NK-92 (cell line): Measurements from ENCODE around the gene PRMT2.

Experiments
- DNase-seq: peaks from one replicate; lab custom pipeline; 2025; ENCODE audit not compliant: unreplicated experiment; lab: John Stamatoyannopoulos, UW

Gene PRMT2

GRCh38 chr21:46635324-46636180 is at the start of gene PRMT2:
Gene PRMT2, plus strand, starts transcription at chr21:46635674. Its CDS starts 1,278 bp downstream, at chr21:46636952.
- DNase-seq: peak; percentile 77

- DNase-seq: no peak
Measured at GRCh38 chr21:46594276-46594675, 41.2 kb upstream of the PRMT2 start.

DNA sequence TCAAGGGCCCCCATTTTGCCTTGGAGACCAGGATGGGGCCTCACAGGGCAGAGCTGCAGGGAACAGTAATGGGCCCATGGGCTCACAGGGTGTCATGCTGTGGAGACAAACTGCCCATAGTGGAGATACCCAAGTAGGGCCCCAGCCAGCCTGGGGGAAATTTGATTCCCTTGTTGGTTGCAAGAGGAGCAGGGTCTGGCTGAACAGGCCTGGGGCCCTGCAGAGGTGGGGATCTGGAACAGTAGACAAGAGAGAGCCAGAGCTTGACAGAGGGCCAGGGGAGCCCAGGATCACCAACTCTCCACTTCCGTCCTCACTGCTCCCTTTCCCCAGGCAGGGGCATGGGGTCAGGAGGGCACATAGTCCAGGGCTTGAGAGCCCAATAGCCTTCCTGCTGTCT is 39.3 kb upstream of the PRMT2 start:
- DNase-seq: no peak

- no peak for DNase-seq
Measured at GRCh38 chr21:46597031-46597430, 38.4 kb upstream of the PRMT2 start.

DNA sequence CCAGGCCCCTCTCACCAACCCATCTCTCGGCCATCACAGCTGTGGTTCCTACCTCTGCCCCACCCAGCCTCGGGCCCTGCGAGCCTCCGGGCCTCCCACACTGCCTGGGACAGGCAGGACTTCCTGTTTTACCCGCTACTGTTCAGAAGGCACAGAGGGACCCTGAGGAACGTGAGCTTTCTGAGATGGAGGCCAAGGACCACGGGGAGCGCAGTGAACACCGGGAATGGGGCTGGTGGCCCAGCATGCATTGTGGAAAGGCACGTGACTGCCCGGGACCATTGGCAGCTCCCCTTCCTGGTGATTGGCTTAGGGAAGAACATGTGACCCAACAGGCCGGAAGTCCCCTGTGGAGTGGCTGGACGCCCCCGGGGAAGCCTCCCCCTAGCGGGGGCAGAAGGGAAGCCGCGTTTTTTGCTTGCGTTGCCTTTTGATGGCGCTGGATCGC is 37.6 kb upstream of the PRMT2 start:
- DNase-seq: no peak

- no peak for DNase-seq
Measured at GRCh38 chr21:46598581-46599572, 36.6 kb upstream of the PRMT2 start.

- no peak for DNase-seq
Measured at GRCh38 chr21:46600305-46600704, 35.2 kb upstream of the PRMT2 start.

- no peak for DNase-seq
Measured at GRCh38 chr21:46600978-46601377, 34.5 kb upstream of the PRMT2 start.

DNA sequence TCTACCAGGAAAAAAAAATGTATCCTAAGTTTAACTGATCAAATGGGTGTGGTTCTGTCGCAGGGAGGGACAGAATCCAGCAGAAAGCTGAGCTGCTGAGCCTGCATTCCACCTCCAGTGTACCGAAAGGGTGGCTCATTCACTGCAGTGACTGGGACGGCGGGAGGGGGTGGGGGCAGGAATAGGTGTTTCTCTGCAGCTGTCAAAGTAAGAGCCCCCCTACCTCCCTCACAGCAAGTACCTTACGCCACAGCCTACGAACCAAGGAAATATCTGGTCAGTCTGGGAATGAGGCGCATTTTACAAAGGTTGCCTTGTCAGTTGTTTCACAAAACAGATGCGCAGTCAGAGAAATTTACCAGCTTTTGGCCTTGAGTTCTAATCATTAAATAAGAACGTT is 32.2 kb upstream of the PRMT2 start:
- no peak for DNase-seq

DNA sequence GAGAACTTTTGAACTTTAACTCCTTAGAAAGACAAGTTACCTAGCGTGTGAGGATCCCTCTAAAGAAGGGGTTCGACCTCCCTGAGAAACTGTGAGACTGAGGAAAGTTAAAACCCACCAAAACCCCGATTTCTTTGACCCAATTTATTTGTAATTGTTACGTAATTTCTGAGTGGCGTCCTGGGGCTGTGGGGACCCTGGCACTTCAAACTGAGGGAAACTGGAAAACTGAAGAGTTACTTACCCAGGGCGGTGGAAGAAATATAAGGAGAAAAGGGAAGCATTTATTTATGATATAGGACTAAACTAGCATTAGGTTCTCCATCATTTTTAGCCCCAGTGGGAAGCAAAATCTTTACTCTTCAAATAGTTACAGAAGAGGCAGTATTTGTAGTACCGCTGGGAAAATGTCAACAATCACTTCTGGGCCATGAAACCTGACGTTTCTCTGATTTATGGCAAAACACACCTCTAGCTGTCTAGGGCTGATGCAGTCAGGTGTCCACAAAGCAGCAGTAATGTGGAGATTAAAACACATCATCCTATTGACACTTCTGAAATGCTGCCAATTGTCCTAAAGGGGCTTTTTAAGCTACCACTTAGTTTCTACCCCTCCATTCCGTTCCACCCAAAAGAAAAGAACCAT is 31.0 kb upstream of the PRMT2 start:
- no peak for DNase-seq

GRCh38 chr21:46604975-46605766 is 30.3 kb upstream of the PRMT2 start, which contains the start of gene S100B:
Gene S100B, minus strand, starts transcription at chr21:46605082. Its CDS starts 2,667 bp downstream, at chr21:46602415.
- DNase-seq: no peak

GRCh38 chr21:46605767-46606426 is 29.6 kb upstream of the PRMT2 start:
- no peak for DNase-seq

DNA sequence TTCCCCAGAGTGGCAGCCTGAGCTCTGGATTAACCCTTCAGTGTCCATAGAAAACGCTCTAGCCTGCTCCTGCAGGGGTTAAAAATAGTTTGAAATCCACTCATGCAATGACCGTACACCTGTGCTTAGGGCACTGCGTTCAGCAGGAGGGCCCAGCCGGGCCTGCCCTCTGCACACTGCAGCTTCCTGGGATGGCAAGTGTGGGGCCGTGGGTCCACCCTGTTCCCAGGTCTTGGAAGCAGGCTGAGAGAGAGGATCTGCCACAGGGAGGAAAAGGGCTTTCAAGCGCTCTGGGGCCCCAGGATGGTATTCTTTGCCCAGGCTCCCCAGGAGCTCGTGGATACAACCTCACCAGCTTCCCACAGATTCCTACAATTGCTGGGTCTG is 29.1 kb upstream of the PRMT2 start:
- DNase-seq: no peak

GRCh38 chr21:46607636-46608035 is 27.8 kb upstream of the PRMT2 start:
- DNase-seq: no peak

DNA sequence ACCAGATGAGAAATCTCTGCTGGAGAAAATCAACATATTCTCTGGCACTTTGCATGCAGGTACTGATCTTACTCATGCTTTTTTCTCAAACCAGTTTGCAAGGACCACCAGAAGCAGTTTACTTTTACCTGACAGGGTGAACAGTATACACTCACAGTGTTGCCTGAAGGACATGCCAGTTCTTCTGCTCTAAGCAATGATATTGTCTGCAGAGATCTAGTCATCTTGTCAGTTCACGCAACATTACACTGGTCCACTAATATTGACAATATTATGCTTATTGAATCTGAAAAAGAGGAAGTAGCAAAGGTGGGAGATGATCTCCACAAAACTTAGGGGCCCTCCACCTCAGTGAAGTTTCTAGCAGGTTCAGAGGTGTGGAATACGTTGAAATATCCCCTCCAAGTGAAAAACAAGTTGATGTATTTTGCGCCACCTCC is 26.8 kb upstream of the PRMT2 start:
- DNase-seq: no peak

- DNase-seq: no peak
Measured at GRCh38 chr21:46610018-46610701, 25.3 kb upstream of the PRMT2 start.

DNA sequence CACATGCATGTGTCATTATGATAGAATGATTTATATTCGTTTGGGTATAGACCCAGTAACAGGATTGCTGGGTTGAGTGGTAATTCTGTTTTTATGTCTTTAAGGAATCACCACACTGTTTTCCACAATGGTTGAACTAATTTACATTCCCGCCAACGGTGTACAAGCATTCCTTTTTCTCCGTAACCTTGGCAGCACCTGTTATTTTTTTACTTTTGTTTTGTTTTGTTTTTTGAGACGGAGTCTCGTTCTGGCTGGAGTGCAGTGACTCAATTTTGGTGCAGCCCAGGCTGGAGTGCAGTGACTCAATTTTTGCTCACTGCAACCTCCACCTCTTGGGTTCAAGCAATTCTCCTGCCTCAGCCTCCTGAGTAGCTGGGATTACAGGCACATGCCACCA is 22.1 kb upstream of the PRMT2 start:
- DNase-seq: no peak

DNA sequence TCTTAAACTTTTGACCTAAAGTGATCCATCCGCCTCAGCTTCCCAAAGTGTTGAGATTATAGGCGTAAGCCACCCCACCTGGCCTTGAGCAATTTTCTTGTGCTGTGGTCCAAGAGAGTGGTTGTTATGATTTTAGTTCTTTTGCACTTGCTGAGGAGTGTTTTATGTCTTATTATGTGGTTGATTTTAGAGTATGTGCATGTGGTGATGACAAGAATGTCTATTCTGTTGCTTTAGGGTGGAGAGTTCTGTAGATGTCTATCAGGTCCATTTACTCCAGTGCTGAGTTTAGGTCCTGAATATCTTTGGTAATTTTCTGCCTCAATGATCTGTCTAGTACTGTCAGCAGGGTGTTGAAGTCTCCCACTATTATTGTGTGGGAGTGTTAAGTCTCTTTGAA is 19.4 kb upstream of the PRMT2 start:
- no peak for DNase-seq

DNA sequence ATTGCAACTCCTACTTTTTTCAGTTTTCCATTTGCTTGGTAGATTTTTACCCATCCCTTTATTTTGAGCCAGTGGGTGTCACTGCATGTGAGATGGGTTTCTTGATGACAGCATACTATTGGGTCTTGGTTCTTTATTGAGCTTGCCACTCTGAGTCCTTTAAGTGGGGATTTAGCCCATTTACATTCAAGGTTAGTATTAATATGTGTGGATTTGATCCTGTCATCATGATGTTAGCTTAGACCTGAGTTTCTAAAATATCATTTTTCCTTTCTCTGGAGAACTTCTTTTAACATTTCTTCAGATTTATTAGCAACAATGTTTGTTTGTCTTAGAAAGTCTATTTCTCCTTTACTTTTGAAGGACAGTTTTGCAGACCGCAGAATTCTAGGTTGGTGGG is 18.8 kb upstream of the PRMT2 start:
- no peak for DNase-seq
